Measurements from ENCODE around the gene ZNF236.

GRCh38 chr18:76857476-76857875, 35.1 kb downstream of the ZNF236 start:
- TF ChIP-seq CTCF (IDR thresholded peaks at IDR 0.05; ENCODE audit: poor library complexity, severe bottlenecking) (no peak), POLR2AphosphoS5 (IDR thresholded peaks at IDR 0.05) (no peak)

All from neural cell (in vitro differentiated cells).